Hepatocyte (in vitro differentiated cells): Measurements from ENCODE around the gene FHOD3. TPM values are rescaled to one million over a fixed set of nuclear protein-coding genes. Genes with fewer than 3 reads are reported as not detected.

Experiments
- DNase-seq: peaks from one replicate; pipeline ENCODE4 v3.0.0-alpha.2; 2016; ENCODE audit warnings: low spot score
- H2AFZ ChIP-seq: fragments of 200-600 bp; sonication (generic); 2 replicates; pipeline ENCODE4 v1.6.0; 2016; ENCODE audit warnings: antibody characterized with exemption, mild to moderate bottlenecking
- H3K27ac ChIP-seq: fragments of 200-600 bp; sonication (generic); 2 replicates; pipeline ENCODE4 v1.5.1; 2016; ENCODE audit warnings: mild to moderate bottlenecking
- H3K27me3 ChIP-seq: fragments of 200-600 bp; sonication (generic); 2 replicates; pipeline ENCODE4 v1.6.1; 2016
- H3K36me3 ChIP-seq: fragments of 200-600 bp; sonication (generic); replicated peaks from 2 replicates; pipeline ENCODE4 v1.5.1; 2016; ENCODE audit warnings: low read depth; ENCODE audit not compliant: insufficient read depth
- H3K4me1 ChIP-seq: fragments of 200-600 bp; sonication (generic); 2 replicates; pipeline ENCODE4 v1.5.1; 2016; ENCODE audit warnings: mild to moderate bottlenecking, moderate library complexity; ENCODE audit not compliant: insufficient read depth
- H3K4me2 ChIP-seq: fragments of 200-600 bp; sonication (generic); 2 replicates; pipeline ENCODE4 v1.6.0; 2016
- H3K4me3 ChIP-seq: fragments of 200-600 bp; sonication (generic); 2 replicates; pipeline ENCODE4 v1.5.1; 2016; ENCODE audit warnings: mild to moderate bottlenecking
- H3K79me2 ChIP-seq: fragments of 200-600 bp; sonication (generic); 2 replicates; pipeline ENCODE4 v1.6.0; 2017; ENCODE audit warnings: mild to moderate bottlenecking
- H3K9me2 ChIP-seq: fragments of 200-600 bp; sonication (generic); replicated peaks from 2 replicates; pipeline ENCODE4 v1.6.0; 2017; ENCODE audit warnings: mild to moderate bottlenecking; ENCODE audit not compliant: insufficient read depth
- H3K9me3 ChIP-seq: fragments of 200-600 bp; sonication (generic); 2 replicates; pipeline ENCODE4 v1.5.1; 2016; ENCODE audit warnings: low read depth, mild to moderate bottlenecking
- H4K20me1 ChIP-seq: fragments of 200-600 bp; sonication (generic); 2 replicates; pipeline ENCODE4 v1.6.0; 2016; ENCODE audit warnings: mild to moderate bottlenecking; ENCODE audit not compliant: insufficient read depth, poor library complexity, severe bottlenecking
- CTCF ChIP-seq: fragments of 200-600 bp; sonication (generic); IDR thresholded peaks from 2 replicates; pipeline ENCODE4 v1.5.1; 2016; ENCODE audit warnings: antibody characterized with exemption, mild to moderate bottlenecking; ENCODE audit not compliant: poor library complexity
- EZH2 ChIP-seq: fragments of 200-600 bp; sonication (generic); IDR thresholded peaks from 2 replicates; pipeline ENCODE4 v1.6.1; 2016; ENCODE audit warnings: antibody characterized with exemption, mild to moderate bottlenecking, borderline replicate concordance
- EZH2phosphoT487 ChIP-seq: fragments of 200-600 bp; sonication (generic); IDR thresholded peaks from one replicate; pipeline ENCODE4 v1.6.1; 2018; ENCODE audit warnings: antibody characterized with exemption, mild to moderate bottlenecking, low read depth, moderate library complexity; ENCODE audit not compliant: unreplicated experiment, severe bottlenecking
- WGBS: methylation state at CpG from one replicate; pipeline ENCODE4 v1.1.6; 2016; ENCODE audit warnings: low lambda C conversion rate; ENCODE audit errors: missing lambda C conversion rate; 5-methylcytosine and 5-hydroxymethylcytosine counted together
- polyA plus RNA-seq: library from polyadenylated mRNA; unstranded; fragments of >200 nt; fragmentation: Nextera tagmentation; extraction: Ambion mirVana; gene quantifications from 2 replicates; pipeline ENCODE4 v1.2.1, GENCODE V29; 2016
- total RNA-seq: library from RNA; depleted of rRNA; stranded (reverse); fragments of >200 nt; gene quantifications from 2 replicates; pipeline ENCODE4 v1.2.3, GENCODE V29; 2014

Gene FHOD3
- total and polyA plus RNA-seq, 2 experiments from 2014 or later, result 1.7 to 2.7 TPM

- Histone ChIP-seq H3K36me3 (no peaks in the 10 kb centered on the region), H3K4me2 (no peak overlapping the region), H3K79me2 (no peaks in the 10 kb centered on the region), H3K27me3 (no peaks in the 10 kb centered on the region), H3K4me1 (peaks cover 6% of the 10 kb centered on the region), H4K20me1 (no peaks in the 10 kb centered on the region), H3K27ac (no peak overlapping the region), H2AFZ (no peak overlapping the region), H3K9me2 (no peaks in the 10 kb centered on the region), H3K4me3 (no peak overlapping the region), H3K9me3 (no peaks in the 10 kb centered on the region)
- DNase-seq, result no peak
- TF ChIP-seq EZH2, result no peak
- no peak for TF ChIP-seq EZH2phosphoT487
- no peak for TF ChIP-seq CTCF
- WGBS, result 78% methylated on average over 11 of the region's 11 CpGs
Observed at GRCh38 chr18:36467614-36468013, 170.1 kb downstream of the FHOD3 start.

GRCh38 chr18:36468161-36468560 is 170.6 kb downstream of the FHOD3 start:
- DNase-seq, result no peak
- Histone ChIP-seq H3K4me3 (no peak overlapping the region), H3K36me3 (no peaks in the 10 kb centered on the region), H2AFZ (no peak overlapping the region), H3K79me2 (no peaks in the 10 kb centered on the region), H3K9me2 (no peaks in the 10 kb centered on the region), H3K9me3 (no peaks in the 10 kb centered on the region), H3K27me3 (no peaks in the 10 kb centered on the region), H4K20me1 (no peaks in the 10 kb centered on the region), H3K27ac (no peak overlapping the region), H3K4me1 (peaks cover 6% of the 10 kb centered on the region), H3K4me2 (no peak overlapping the region)
- WGBS, result 59% methylated on average over 9 of the region's 9 CpGs
- TF ChIP-seq CTCF, result no peak
- no peak for TF ChIP-seq EZH2phosphoT487
- no peak for TF ChIP-seq EZH2

GRCh38 chr18:36469461-36469860 is 171.9 kb downstream of the FHOD3 start:
- no peak for TF ChIP-seq EZH2phosphoT487
- TF ChIP-seq EZH2, result no peak
- no peak for TF ChIP-seq CTCF
- no peak overlapping the region for H3K4me3 ChIP-seq
- WGBS, result 93% methylated on average over 8 of the region's 8 CpGs
- no peaks in the 10 kb centered on the region for H3K79me2 ChIP-seq
- DNase-seq, result no peak
- no peaks in the 10 kb centered on the region for H3K9me2 ChIP-seq
- no peak overlapping the region for H2AFZ ChIP-seq
- no peaks in the 10 kb centered on the region for H3K27me3 ChIP-seq
- peaks cover 2% of the 10 kb centered on the region for H3K4me1 ChIP-seq
- no peaks in the 10 kb centered on the region for H3K36me3 ChIP-seq
- no peaks in the 10 kb centered on the region for H3K9me3 ChIP-seq
- H3K4me2 ChIP-seq, result no peak overlapping the region
- H3K27ac ChIP-seq, result no peak overlapping the region
- no peaks in the 10 kb centered on the region for H4K20me1 ChIP-seq

- H3K36me3 ChIP-seq, result no peaks in the 10 kb centered on the region
- 83% methylated on average over 7 of the region's 7 CpGs for WGBS
- no peaks in the 10 kb centered on the region for H3K27me3 ChIP-seq
- TF ChIP-seq CTCF (no peak), EZH2phosphoT487 (no peak), EZH2 (no peak)
- no peaks in the 10 kb centered on the region for H3K4me1 ChIP-seq
- H3K9me2 ChIP-seq, result no peaks in the 10 kb centered on the region
- H3K4me2 ChIP-seq, result no peak overlapping the region
- H3K9me3 ChIP-seq, result no peaks in the 10 kb centered on the region
- no peaks in the 10 kb centered on the region for H4K20me1 ChIP-seq
- H3K4me3 ChIP-seq, result no peak overlapping the region
- H3K79me2 ChIP-seq, result no peaks in the 10 kb centered on the region
- no peak overlapping the region for H2AFZ ChIP-seq
- DNase-seq, result no peak
- H3K27ac ChIP-seq, result no peak overlapping the region
Observed at GRCh38 chr18:36470896-36471295, 173.4 kb downstream of the FHOD3 start.
